OCI-LY7 (cell line): ENCODE results near the gene HS1BP3.

Experiments used
- CTCF ChIP-seq: fragments of 200-600 bp; sonication (generic); conservative IDR thresholded peaks from 2 replicates; pipeline ENCODE4 v1.5.1; 2014; ENCODE audit warnings: mild to moderate bottlenecking, antibody characterized with exemption, low read length, moderate library complexity, mixed read lengths
- EZH2phosphoT487 ChIP-seq: fragments of 200-600 bp; sonication (generic); IDR thresholded peaks from 2 replicates; pipeline ENCODE4 v1.6.1; 2018; ENCODE audit warnings: low read depth, borderline replicate concordance, mild to moderate bottlenecking, mixed run types, antibody characterized with exemption, low read length, moderate library complexity, mixed read lengths

DNA sequence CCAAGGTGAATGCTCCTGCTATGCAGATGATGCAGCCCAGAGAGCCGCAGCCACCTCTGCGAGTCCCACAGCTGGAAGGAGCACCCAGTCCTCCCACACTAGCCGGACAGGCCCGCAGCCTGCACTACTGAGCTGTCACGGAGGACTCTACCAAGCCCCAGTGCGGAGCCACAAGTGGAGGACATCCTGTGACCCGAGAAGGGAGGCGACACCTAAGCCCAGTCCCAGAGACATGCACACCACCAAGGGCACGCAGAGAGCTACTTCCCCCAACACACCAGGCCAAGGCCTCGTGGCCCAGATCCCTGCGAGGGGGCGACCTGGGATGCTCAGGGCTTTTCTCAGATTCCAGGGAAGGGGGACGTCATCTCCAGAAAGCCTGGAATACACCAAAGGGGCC, 12.9 kb downstream of the HS1BP3 start:
- TF ChIP-seq CTCF (no peak), EZH2phosphoT487 (no peak)
